HCT116 (cell line): ENCODE results near the gene CGB2.

Experiments used
- ELF1 ChIP-seq: IDR thresholded peaks from 2 replicates; pipeline ENCODE4 v1.6.1; 2012; ENCODE audit warnings: low read depth, borderline replicate concordance
- POLR2A ChIP-seq: IDR thresholded peaks from 2 replicates; pipeline ENCODE4 v1.7.0; 2011; ENCODE audit warnings: borderline replicate concordance; ENCODE audit not compliant: insufficient read depth, insufficient read length; ENCODE audit errors: extremely low read depth
- POLR2AphosphoS5 ChIP-seq: IDR thresholded peaks from 2 replicates; pipeline ENCODE4 v1.6.1; 2011; ENCODE audit warnings: mild to moderate bottlenecking, low read depth, low read length, moderate library complexity
- RAD21 ChIP-seq: IDR thresholded peaks from 2 replicates; pipeline ENCODE4 v1.6.1; 2012; ENCODE audit warnings: low read depth, mild to moderate bottlenecking
- SIN3A ChIP-seq: IDR thresholded peaks from 2 replicates; pipeline ENCODE4 v1.6.1; 2012; ENCODE audit warnings: low read depth
- TCF7L2 ChIP-seq: IDR thresholded peaks from 2 replicates; pipeline ENCODE4 v1.7.0; 2011; ENCODE audit warnings: borderline replicate concordance, inconsistent platforms; ENCODE audit not compliant: insufficient read depth, insufficient read length; ENCODE audit errors: extremely low read depth
- YY1 ChIP-seq: IDR thresholded peaks from 2 replicates; pipeline ENCODE4 v1.6.1; 2011; ENCODE audit warnings: low read length, low read depth, moderate library complexity, mild to moderate bottlenecking; ENCODE audit not compliant: insufficient replicate concordance; ENCODE audit errors: extremely low read depth
- TF ChIP-seq, protein P1 (sequence below), 3 experiments: fragments of 200-600 bp in 1 of 3; sonication (generic) in 1 of 3; IDR thresholded peaks in 2 of 3; conservative IDR thresholded peaks in 1 of 3; 2 replicates each; pipeline ENCODE4 v1.5.1; 2012 to 2017; ENCODE audit warnings: low read depth in 2 of 3, low read length in 2 of 3, antibody characterized with exemption in 1 of 3, borderline replicate concordance in 1 of 3, control low read depth in 1 of 3, mild to moderate bottlenecking in 1 of 3, mixed read lengths in 1 of 3, mixed run types in 1 of 3, moderate library complexity in 1 of 3; ENCODE audit not compliant: insufficient read depth in 1 of 3
- TF ChIP-seq, protein P2 (sequence below): IDR thresholded peaks from 2 replicates; pipeline ENCODE4 v1.6.1; 2012; ENCODE audit warnings: low read depth

DNA sequence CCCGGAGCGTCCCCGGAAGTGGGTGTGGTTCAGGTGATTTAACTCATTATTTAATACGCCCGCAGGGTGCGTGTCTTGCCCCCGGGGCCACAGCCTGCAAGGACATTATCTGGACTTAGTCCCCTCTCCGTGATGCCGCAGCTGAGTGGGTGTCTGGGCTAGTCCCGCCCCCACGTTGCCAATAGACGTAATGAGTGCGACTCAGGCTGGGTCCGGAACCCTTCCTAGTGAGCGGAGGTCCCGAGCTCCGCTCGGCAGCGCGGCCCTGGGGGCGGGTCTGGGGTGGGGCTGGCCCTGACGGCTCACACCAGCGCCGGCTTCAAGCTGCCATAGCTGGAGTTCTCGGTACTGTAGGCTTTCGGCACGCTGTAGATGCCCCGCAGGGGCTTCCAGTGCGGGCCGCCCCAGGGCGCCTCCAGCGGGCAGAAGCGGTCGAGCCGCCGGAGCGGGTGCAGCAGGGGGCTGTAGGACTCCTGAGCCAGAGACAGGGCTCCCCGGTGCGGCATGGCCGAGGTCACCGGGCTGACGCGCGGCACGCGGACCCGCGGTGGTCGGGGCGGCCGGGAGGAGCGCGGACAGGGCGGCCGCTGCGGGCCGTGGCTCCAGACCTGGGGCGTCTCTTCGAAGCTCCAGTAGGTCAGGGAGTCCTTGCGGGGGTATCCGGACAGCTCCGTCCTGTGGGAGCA is 13.9 kb upstream of the CGB2 start:
- TF ChIP-seq TCF7L2 (no peak), RAD21 (no peak), POLR2A (peak; percentile 36), YY1 (peak; percentile 5), POLR2AphosphoS5 (peak; percentile 75), SIN3A (peak; percentile 66; the same call in 1 of the 2 replicates), ELF1 (no peak; the same call in 1 of the 2 replicates)
- TF ChIP-seq, protein P1, sequence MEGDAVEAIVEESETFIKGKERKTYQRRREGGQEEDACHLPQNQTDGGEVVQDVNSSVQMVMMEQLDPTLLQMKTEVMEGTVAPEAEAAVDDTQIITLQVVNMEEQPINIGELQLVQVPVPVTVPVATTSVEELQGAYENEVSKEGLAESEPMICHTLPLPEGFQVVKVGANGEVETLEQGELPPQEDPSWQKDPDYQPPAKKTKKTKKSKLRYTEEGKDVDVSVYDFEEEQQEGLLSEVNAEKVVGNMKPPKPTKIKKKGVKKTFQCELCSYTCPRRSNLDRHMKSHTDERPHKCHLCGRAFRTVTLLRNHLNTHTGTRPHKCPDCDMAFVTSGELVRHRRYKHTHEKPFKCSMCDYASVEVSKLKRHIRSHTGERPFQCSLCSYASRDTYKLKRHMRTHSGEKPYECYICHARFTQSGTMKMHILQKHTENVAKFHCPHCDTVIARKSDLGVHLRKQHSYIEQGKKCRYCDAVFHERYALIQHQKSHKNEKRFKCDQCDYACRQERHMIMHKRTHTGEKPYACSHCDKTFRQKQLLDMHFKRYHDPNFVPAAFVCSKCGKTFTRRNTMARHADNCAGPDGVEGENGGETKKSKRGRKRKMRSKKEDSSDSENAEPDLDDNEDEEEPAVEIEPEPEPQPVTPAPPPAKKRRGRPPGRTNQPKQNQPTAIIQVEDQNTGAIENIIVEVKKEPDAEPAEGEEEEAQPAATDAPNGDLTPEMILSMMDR (IDR thresholded peaks at IDR 0.05 in 2 of 3, conservative IDR thresholded peaks at IDR 0.05 in 1 of 3; ENCODE audit: borderline replicate concordance in 1 of 3, insufficient read depth in 1 of 3, low read depth in 2 of 3, low read length in 2 of 3): peak in 2 of 3 experiments; percentile 47 to 53; a peak in 4 of 6 replicates
- TF ChIP-seq, protein P2, sequence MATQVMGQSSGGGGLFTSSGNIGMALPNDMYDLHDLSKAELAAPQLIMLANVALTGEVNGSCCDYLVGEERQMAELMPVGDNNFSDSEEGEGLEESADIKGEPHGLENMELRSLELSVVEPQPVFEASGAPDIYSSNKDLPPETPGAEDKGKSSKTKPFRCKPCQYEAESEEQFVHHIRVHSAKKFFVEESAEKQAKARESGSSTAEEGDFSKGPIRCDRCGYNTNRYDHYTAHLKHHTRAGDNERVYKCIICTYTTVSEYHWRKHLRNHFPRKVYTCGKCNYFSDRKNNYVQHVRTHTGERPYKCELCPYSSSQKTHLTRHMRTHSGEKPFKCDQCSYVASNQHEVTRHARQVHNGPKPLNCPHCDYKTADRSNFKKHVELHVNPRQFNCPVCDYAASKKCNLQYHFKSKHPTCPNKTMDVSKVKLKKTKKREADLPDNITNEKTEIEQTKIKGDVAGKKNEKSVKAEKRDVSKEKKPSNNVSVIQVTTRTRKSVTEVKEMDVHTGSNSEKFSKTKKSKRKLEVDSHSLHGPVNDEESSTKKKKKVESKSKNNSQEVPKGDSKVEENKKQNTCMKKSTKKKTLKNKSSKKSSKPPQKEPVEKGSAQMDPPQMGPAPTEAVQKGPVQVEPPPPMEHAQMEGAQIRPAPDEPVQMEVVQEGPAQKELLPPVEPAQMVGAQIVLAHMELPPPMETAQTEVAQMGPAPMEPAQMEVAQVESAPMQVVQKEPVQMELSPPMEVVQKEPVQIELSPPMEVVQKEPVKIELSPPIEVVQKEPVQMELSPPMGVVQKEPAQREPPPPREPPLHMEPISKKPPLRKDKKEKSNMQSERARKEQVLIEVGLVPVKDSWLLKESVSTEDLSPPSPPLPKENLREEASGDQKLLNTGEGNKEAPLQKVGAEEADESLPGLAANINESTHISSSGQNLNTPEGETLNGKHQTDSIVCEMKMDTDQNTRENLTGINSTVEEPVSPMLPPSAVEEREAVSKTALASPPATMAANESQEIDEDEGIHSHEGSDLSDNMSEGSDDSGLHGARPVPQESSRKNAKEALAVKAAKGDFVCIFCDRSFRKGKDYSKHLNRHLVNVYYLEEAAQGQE: no peak
